ENCODE data around the gene NT5DC3.

NT5DC3 gene

DNA sequence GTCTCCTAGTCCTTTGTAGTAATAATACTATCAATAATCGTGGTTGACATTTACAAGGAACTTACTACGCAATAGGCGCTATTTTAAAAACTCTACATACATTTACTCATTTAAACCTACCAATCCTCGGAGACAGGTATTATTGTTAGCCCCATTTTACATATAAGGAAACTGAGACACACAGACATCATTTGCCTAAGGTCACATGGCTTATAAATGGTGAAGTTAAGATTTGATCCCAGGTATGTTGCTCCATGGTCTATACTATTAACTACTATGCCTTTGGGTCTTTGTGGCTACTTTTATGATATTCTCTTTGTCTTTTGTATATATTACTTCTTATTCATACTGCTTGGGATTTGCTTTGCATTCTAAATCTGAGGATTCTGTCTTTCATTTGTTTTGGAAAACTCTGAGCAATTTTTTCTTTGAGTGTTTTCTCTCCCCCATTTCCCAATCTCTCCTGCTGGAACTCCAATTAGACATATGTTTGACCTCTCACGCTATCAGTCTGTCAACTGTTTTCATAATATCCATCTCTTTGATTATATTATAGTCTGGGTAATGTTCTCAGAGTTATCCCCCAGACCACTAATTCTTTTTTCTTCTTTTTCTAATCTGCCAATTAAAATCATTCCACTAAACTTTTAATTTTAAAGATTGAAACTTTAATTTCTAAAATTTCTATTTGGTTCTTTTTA lies 10.9 kb downstream of the NT5DC3 start:
- Histone ChIP-seq H3K4me1 (ENCODE audit: control insufficient read depth in 1 of 2, insufficient read depth in 1 of 2, low read depth in 1 of 2, low read length in 1 of 2) (peaks cover 42 to 45% of the 10 kb centered on the region in 2 experiments), H3K27ac (no peak overlapping the region)
- no peak for TF ChIP-seq CTCF (IDR thresholded peaks at IDR 0.05)

GRCh38 chr12:103829092-103829491 lies 11.9 kb downstream of the NT5DC3 start:
- TF ChIP-seq CTCF (IDR thresholded peaks at IDR 0.05), result no peak
- H3K4me3 ChIP-seq (ENCODE audit: low read depth in 1 of 2, low read length in 1 of 2), result no peak overlapping the region
- no peaks in the 10 kb centered on the region for H3K9me3 ChIP-seq
- no peaks in the 10 kb centered on the region for H3K27me3 ChIP-seq
- peak overlapping the region; percentile 61 for H3K27ac ChIP-seq
- H3K4me1 ChIP-seq (ENCODE audit: control insufficient read depth in 1 of 2, insufficient read depth in 1 of 2, low read depth in 1 of 2, low read length in 1 of 2), result peaks cover 45 to 49% of the 10 kb centered on the region in 2 experiments
- H3K36me3 ChIP-seq, result no peaks in the 10 kb centered on the region

More for the DNA sequence above, 10.9 kb downstream of the NT5DC3 start:
- no peaks in the 10 kb centered on the region for H3K27me3 ChIP-seq
- no peaks in the 10 kb centered on the region for H3K9me3 ChIP-seq
- no peak overlapping the region for H3K4me3 ChIP-seq (ENCODE audit: low read depth in 1 of 2, low read length in 1 of 2)
- no peaks in the 10 kb centered on the region for H3K36me3 ChIP-seq

DNA sequence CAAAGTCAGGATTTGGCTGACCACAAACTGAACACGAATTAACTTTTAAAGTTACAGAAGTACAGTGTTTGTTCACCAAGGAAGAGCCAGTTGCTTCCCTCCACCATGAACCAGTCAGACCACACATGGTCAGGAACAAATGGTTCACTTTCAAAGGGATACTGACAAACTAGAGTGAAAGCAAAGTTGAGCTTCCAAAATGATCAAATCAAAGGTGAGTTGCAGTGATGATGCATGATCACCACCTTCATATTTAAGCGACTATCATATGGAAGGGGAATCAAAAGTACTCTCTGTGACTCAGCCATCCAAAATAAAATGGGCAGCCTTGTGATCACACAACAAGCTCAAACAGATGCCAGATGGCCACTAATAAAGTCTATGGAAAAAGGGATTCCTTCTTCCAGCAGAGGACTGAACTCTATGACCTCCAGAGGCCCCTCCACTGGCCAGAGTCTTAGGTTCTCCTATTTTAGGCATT lies 13.1 kb downstream of the NT5DC3 start:
- Histone ChIP-seq H3K4me3 (ENCODE audit: low read depth in 1 of 2, low read length in 1 of 2) (no peak overlapping the region), H3K4me1 (ENCODE audit: control insufficient read depth in 1 of 2, insufficient read depth in 1 of 2, low read depth in 1 of 2, low read length in 1 of 2) (peaks cover 43 to 46% of the 10 kb centered on the region in 2 experiments), H3K36me3 (no peaks in the 10 kb centered on the region), H3K27me3 (no peaks in the 10 kb centered on the region), H3K9me3 (no peaks in the 10 kb centered on the region), H3K27ac (no peak overlapping the region)
- no peak for TF ChIP-seq CTCF (IDR thresholded peaks at IDR 0.05)

- Histone ChIP-seq H3K27me3 (no peaks in the 10 kb centered on the region), H3K4me1 (ENCODE audit: control insufficient read depth in 1 of 2, insufficient read depth in 1 of 2, low read depth in 1 of 2, low read length in 1 of 2) (peaks cover 21 to 24% of the 10 kb centered on the region in 2 experiments), H3K4me3 (ENCODE audit: low read depth in 1 of 2, low read length in 1 of 2) (no peak overlapping the region), H3K27ac (no peak overlapping the region), H3K9me3 (no peaks in the 10 kb centered on the region), H3K36me3 (no peaks in the 10 kb centered on the region)
- TF ChIP-seq CTCF (IDR thresholded peaks at IDR 0.05), result no peak
Measured at GRCh38 chr12:103824845-103825244, 16.2 kb downstream of the NT5DC3 start.

- H3K27ac ChIP-seq, result no peak overlapping the region
- H3K4me1 ChIP-seq (ENCODE audit: control insufficient read depth in 1 of 2, insufficient read depth in 1 of 2, low read depth in 1 of 2, low read length in 1 of 2), result peaks cover 16 to 21% of the 10 kb centered on the region in 2 experiments
- no peak for TF ChIP-seq CTCF (IDR thresholded peaks at IDR 0.05)
- H3K36me3 ChIP-seq, result no peaks in the 10 kb centered on the region
- no peaks in the 10 kb centered on the region for H3K9me3 ChIP-seq
- H3K27me3 ChIP-seq, result no peaks in the 10 kb centered on the region
- no peak overlapping the region for H3K4me3 ChIP-seq (ENCODE audit: low read depth in 1 of 2, low read length in 1 of 2)
Measured at GRCh38 chr12:103824290-103824689, 16.7 kb downstream of the NT5DC3 start.
